Endothelial cell of umbilical vein (primary cell): Measurements from ENCODE around the gene CACNA1B.

Experiments
- CTCF ChIP-seq, 2 donors: IDR thresholded peaks; 1 replicate in 1 of 2; 2 replicates in 1 of 2; pipeline ENCODE4 v1.5.1; 2011; ENCODE audit warnings: low read length in 2 of 2, mild to moderate bottlenecking in 2 of 2, moderate library complexity in 2 of 2, control low read depth in 1 of 2, inconsistent platforms in 1 of 2, low read depth in 1 of 2; ENCODE audit not compliant: insufficient read depth in 1 of 2; ENCODE audit errors: extremely low read depth in 1 of 2
- EZH2 ChIP-seq: IDR thresholded peaks from 2 replicates; pipeline ENCODE4 v1.6.1; 2012; ENCODE audit warnings: borderline replicate concordance, low read depth, mild to moderate bottlenecking, moderate library complexity, low read length, inconsistent platforms; ENCODE audit not compliant: severe bottlenecking
- GATA2 ChIP-seq: IDR thresholded peaks from 2 replicates; pipeline ENCODE4 v1.7.0; 2011; ENCODE audit warnings: low read depth, mild to moderate bottlenecking, moderate library complexity, mixed read lengths, low read length; ENCODE audit not compliant: insufficient read length, insufficient read depth
- JUN ChIP-seq: IDR thresholded peaks from 2 replicates; pipeline ENCODE4 v1.6.1; 2011; ENCODE audit warnings: borderline replicate concordance, low read depth; ENCODE audit not compliant: insufficient read length, insufficient read depth
- MAX ChIP-seq: IDR thresholded peaks from 2 replicates; pipeline ENCODE4 v1.6.1; 2011; ENCODE audit not compliant: insufficient read depth, insufficient read length
- MYC ChIP-seq: IDR thresholded peaks from one replicate; pipeline ENCODE4 v1.6.1; 2011; ENCODE audit warnings: mild to moderate bottlenecking, low read depth, low read length
- POLR2A ChIP-seq: IDR thresholded peaks from 2 replicates; pipeline ENCODE4 v1.6.1; 2012; ENCODE audit warnings: low read depth, mild to moderate bottlenecking, control low read depth, low read length
- POLR2AphosphoS5 ChIP-seq: IDR thresholded peaks from 2 replicates; pipeline ENCODE4 v1.6.1; 2012; ENCODE audit warnings: low read depth, mild to moderate bottlenecking, control low read depth, low read length, moderate library complexity; ENCODE audit not compliant: insufficient read depth

GRCh38 chr9:137880160-137880975 lies 2.8 kb downstream of the CACNA1B start:
- TF ChIP-seq CTCF (IDR thresholded peaks at IDR 0.05; ENCODE audit: extremely low read depth in 1 of 2, insufficient read depth in 1 of 2, low read depth in 1 of 2, low read length in 2 of 2) (no peak), EZH2 (no peak), JUN (no peak), POLR2A (no peak), MAX (no peak), MYC (no peak), GATA2 (no peak), POLR2AphosphoS5 (no peak)
